Liver (tissue), 9 donors: ENCODE results near the gene KRR1. TPM values are rescaled to one million over a fixed set of nuclear protein-coding genes. Genes with fewer than 3 reads are reported as not detected.

Source experiments
- DNase-seq: peaks from one replicate; pipeline ENCODE4 v3.0.0-alpha.2; 2017; ENCODE audit warnings: low spot score
- H3K27ac ChIP-seq, 2 donors: one replicate each; pipeline ENCODE4 v1.7.0; 2013; ENCODE audit warnings: inconsistent platforms in 2 of 2, low read length in 2 of 2, control low read depth in 1 of 2, low read depth in 1 of 2, mild to moderate bottlenecking in 1 of 2
- H3K27me3 ChIP-seq, 4 donors: one replicate each; pipeline versions ENCODE4 v1.6.1 to v1.7.0; 2013; ENCODE audit warnings: low read length in 3 of 4, inconsistent platforms in 1 of 4, mild to moderate bottlenecking in 1 of 4, moderate library complexity in 1 of 4; ENCODE audit not compliant: control insufficient read depth in 4 of 4, insufficient read depth in 4 of 4
- H3K36me3 ChIP-seq, 4 donors: one replicate each; pipeline versions ENCODE4 v1.6.1 to v1.7.0; 2013; ENCODE audit warnings: low read length in 3 of 4, mild to moderate bottlenecking in 3 of 4, low read depth in 1 of 4, moderate library complexity in 1 of 4; ENCODE audit not compliant: control insufficient read depth in 4 of 4, insufficient read depth in 3 of 4
- H3K4me1 ChIP-seq, 4 donors: one replicate each; pipeline versions ENCODE4 v1.6.1 to v1.7.0; 2013; ENCODE audit warnings: low read length in 3 of 4, mild to moderate bottlenecking in 3 of 4, moderate library complexity in 1 of 4; ENCODE audit not compliant: control insufficient read depth in 4 of 4, insufficient read depth in 4 of 4
- H3K4me3 ChIP-seq, 3 donors: one replicate each; pipeline versions ENCODE4 v1.6.1 to v1.7.0; 2013; ENCODE audit warnings: low read length in 3 of 3, control low read depth in 1 of 3, low read depth in 1 of 3, mild to moderate bottlenecking in 1 of 3
- H3K9ac ChIP-seq, 2 donors: one replicate each; pipeline ENCODE4 v1.7.0; 2013; ENCODE audit warnings: low read length in 2 of 2, mild to moderate bottlenecking in 2 of 2, moderate library complexity in 2 of 2, control low read depth in 1 of 2, low read depth in 1 of 2
- H3K9me3 ChIP-seq, 4 donors: one replicate each; pipeline versions ENCODE4 v1.6.1 to v1.7.0; 2013; ENCODE audit warnings: low read length in 3 of 4; ENCODE audit not compliant: control insufficient read depth in 4 of 4
- ATF3 ChIP-seq: IDR thresholded peaks from 2 replicates; pipeline ENCODE4 v1.6.1; 2016; ENCODE audit warnings: antibody characterized with exemption
- CTCF ChIP-seq: fragments of 150-350 bp; IDR thresholded peaks from 2 replicates; pipeline ENCODE4 v1.5.1; 2017; ENCODE audit warnings: improper control_type of control experiment, low read depth, low read length; ENCODE audit not compliant: missing input control
- EGR1 ChIP-seq, 2 donors: IDR thresholded peaks; 2 replicates each; pipeline ENCODE4 v1.6.1; 2016 to 2018; ENCODE audit warnings: antibody characterized with exemption in 2 of 2, low read depth in 2 of 2
- FOXA1 ChIP-seq: IDR thresholded peaks from 2 replicates; pipeline ENCODE4 v1.6.1; 2016; ENCODE audit warnings: antibody characterized with exemption
- FOXA2 ChIP-seq: IDR thresholded peaks from 2 replicates; pipeline ENCODE4 v1.6.1; 2016; ENCODE audit warnings: antibody characterized with exemption
- GABPA ChIP-seq, 2 donors: IDR thresholded peaks in 1 of 2; conservative IDR thresholded peaks in 1 of 2; 2 replicates each; pipeline ENCODE4 v1.6.1; 2016; ENCODE audit warnings: antibody characterized with exemption in 2 of 2, mild to moderate bottlenecking in 1 of 2, moderate library complexity in 1 of 2
- HNF4A ChIP-seq, 2 donors: conservative IDR thresholded peaks; 2 replicates each; pipeline ENCODE4 v1.6.1; 2016; ENCODE audit warnings: antibody characterized with exemption in 2 of 2, mild to moderate bottlenecking in 2 of 2
- HNF4G ChIP-seq: IDR thresholded peaks from 2 replicates; pipeline ENCODE4 v1.6.1; 2016; ENCODE audit warnings: antibody characterized with exemption
- JUND ChIP-seq, 2 donors: IDR thresholded peaks; 2 replicates each; pipeline ENCODE4 v1.6.1; 2016; ENCODE audit warnings: antibody characterized with exemption in 2 of 2
- MAX ChIP-seq: IDR thresholded peaks from 2 replicates; pipeline ENCODE4 v1.6.1; 2016; ENCODE audit warnings: antibody characterized with exemption
- NR2F2 ChIP-seq: IDR thresholded peaks from 2 replicates; pipeline ENCODE4 v1.6.1; 2016; ENCODE audit warnings: antibody characterized with exemption
- RAD21 ChIP-seq, 2 donors: IDR thresholded peaks; 2 replicates each; pipeline ENCODE4 v1.6.1; 2016; ENCODE audit warnings: antibody characterized with exemption in 2 of 2, mild to moderate bottlenecking in 2 of 2
- REST ChIP-seq: IDR thresholded peaks from 2 replicates; pipeline ENCODE4 v1.6.1; 2016; ENCODE audit warnings: antibody characterized with exemption, mild to moderate bottlenecking
- RXRA ChIP-seq, 2 donors: IDR thresholded peaks; 2 replicates each; pipeline ENCODE4 v1.6.1; 2017 to 2018; ENCODE audit warnings: antibody characterized with exemption in 2 of 2, mild to moderate bottlenecking in 1 of 2
- TAF1 ChIP-seq: conservative IDR thresholded peaks from 2 replicates; pipeline ENCODE4 v1.6.1; 2016; ENCODE audit warnings: antibody characterized with exemption, mild to moderate bottlenecking
- YY1 ChIP-seq: IDR thresholded peaks from 2 replicates; pipeline ENCODE4 v1.6.1; 2016; ENCODE audit warnings: antibody characterized with exemption, mild to moderate bottlenecking
- ZBTB33 ChIP-seq: IDR thresholded peaks from 2 replicates; pipeline ENCODE4 v1.6.1; 2016; ENCODE audit warnings: antibody characterized with exemption
- WGBS: extraction: QIAGEN DNeasy Blood & Tissue Kit; methylation state at CpG from one replicate; pipeline ENCODE4 v1.1.7; 2013; 5-methylcytosine and 5-hydroxymethylcytosine counted together
- polyA plus RNA-seq, 2 donors: library from polyadenylated mRNA; stranded (reverse) in 1 of 2; unstranded in 1 of 2; fragments of 200-250 nt in 1 of 2; fragments of >200 nt in 1 of 2; fragmentation: Nextera tagmentation in 1 of 2; extraction: Ambion mirVana in 1 of 2; gene quantifications; one replicate each; pipeline versions ENCODE4 v1.2.1 to v1.2.3, GENCODE V29; 2013 to 2015
- total RNA-seq, 2 donors: library from RNA; depleted of rRNA; stranded (reverse); fragments of >200 nt; gene quantifications; one replicate each; pipeline ENCODE4 v1.2.3, GENCODE V29; 2014
- donor health status: healthy.
- donor health status: healthy.
- donor health status: healthy.
- donor health status: healthy.
- donor health status: healthy.

The KRR1 gene
- total and polyA plus RNA-seq, 4 donors = 9.9 to 19.8 (median 14.9) TPM

GRCh38 chr12:75539889-75540288, 28.5 kb upstream of the KRR1 start:
- TF ChIP-seq YY1 (no peak), ZBTB33 (no peak), ATF3 (no peak), GABPA (IDR thresholded peaks at IDR 0.05 in 1 of 2, conservative IDR thresholded peaks at IDR 0.05 in 1 of 2) (no peak), JUND (IDR thresholded peaks at IDR 0.05) (no peak), FOXA2 (no peak), FOXA1 (no peak), RAD21 (IDR thresholded peaks at IDR 0.05) (no peak), REST (no peak), EGR1 (IDR thresholded peaks at IDR 0.05; ENCODE audit: low read depth in 2 of 2) (no peak), HNF4A (conservative IDR thresholded peaks at IDR 0.05) (no peak), HNF4G (no peak), MAX (no peak), TAF1 (no peak), RXRA (IDR thresholded peaks at IDR 0.05) (no peak), CTCF (no peak), NR2F2 (no peak)
- H3K4me3 ChIP-seq = no peak overlapping the region
- no peak overlapping the region for H3K27ac ChIP-seq
- no peak for DNase-seq
- no peak overlapping the region for H3K9ac ChIP-seq
- H3K27me3 ChIP-seq = no peaks in the 10 kb centered on the region
- H3K36me3 ChIP-seq = no peaks in the 10 kb centered on the region
- no peaks in the 10 kb centered on the region for H3K4me1 ChIP-seq
- 79% methylated on average over 2 of the region's 2 CpGs for WGBS
- no peaks in the 10 kb centered on the region for H3K9me3 ChIP-seq

- no peak overlapping the region for H3K9ac ChIP-seq
- no peaks in the 10 kb centered on the region for H3K4me1 ChIP-seq
- no peak overlapping the region for H3K27ac ChIP-seq
- H3K9me3 ChIP-seq = no peaks in the 10 kb centered on the region
- TF ChIP-seq FOXA1 (no peak), TAF1 (no peak), GABPA (IDR thresholded peaks at IDR 0.05 in 1 of 2, conservative IDR thresholded peaks at IDR 0.05 in 1 of 2) (no peak)
- no peak overlapping the region for H3K4me3 ChIP-seq
- DNase-seq = no peak
- WGBS = 93% methylated on average over 2 of the region's 2 CpGs
- H3K27me3 ChIP-seq = no peaks in the 10 kb centered on the region
- H3K36me3 ChIP-seq = no peaks in the 10 kb centered on the region
These were observed 21.8 kb upstream of the KRR1 start for GRCh38 chr12:75533239-75533638.
